Upper lobe of left lung (tissue), 6 donors: Measurements from ENCODE around the gene ZNF440. TPM values are rescaled to one million over a fixed set of nuclear protein-coding genes. Genes with fewer than 3 reads are reported as not detected.

Source experiments
- ATAC-seq, 2 donors: fragments of 200-7000 bp; cut with Tn5 transposase; one replicate each; pipeline ENCODE4 v1.9.1; 2022; ENCODE audit warnings: mild to moderate bottlenecking in 2 of 2, moderate library complexity in 2 of 2; ENCODE audit not compliant: low FRiP score in 2 of 2
- DNase-seq, 2 donors: peaks; one replicate each; pipeline ENCODE4 v3.0.0-alpha.2; 2019 to 2020
- H3K27ac ChIP-seq, 4 donors: fragments of 200-600 bp; sonication (generic); one replicate each; pipeline ENCODE4 v1.5.1; 2016 to 2019
- H3K27me3 ChIP-seq, 4 donors: fragments of 200-600 bp; sonication (generic); one replicate each; pipeline ENCODE4 v1.5.1; 2017 to 2019
- H3K36me3 ChIP-seq, 4 donors: fragments of 200-600 bp; sonication (generic); one replicate each; pipeline ENCODE4 v1.5.1; 2016 to 2019
- H3K4me1 ChIP-seq, 4 donors: fragments of 200-600 bp; sonication (generic); one replicate each; pipeline ENCODE4 v1.5.1; 2018 to 2019
- H3K4me3 ChIP-seq, 4 donors: fragments of 200-600 bp; sonication (generic); one replicate each; pipeline ENCODE4 v1.5.1; 2017 to 2019; ENCODE audit warnings: mild to moderate bottlenecking in 2 of 4, moderate library complexity in 1 of 4
- H3K9me3 ChIP-seq, 4 donors: fragments of 200-600 bp; sonication (generic); one replicate each; pipeline ENCODE4 v1.5.1; 2018 to 2019
- CTCF ChIP-seq, 6 experiments: fragments of 450-650 bp in 4 of 6; fragments of 200-600 bp in 2 of 6; sonication (generic) in 2 of 6; IDR thresholded peaks; one replicate each; pipeline ENCODE4 v1.5.1; 2016 to 2019; ENCODE audit warnings: antibody characterized with exemption in 6 of 6
- EP300 ChIP-seq, 4 donors: sonication (generic); formaldehyde crosslinking; IDR thresholded peaks; one replicate each; pipeline ENCODE4 v1.5.1; 2017; ENCODE audit warnings: antibody characterized with exemption in 4 of 4, control low read depth in 2 of 4
- POLR2A ChIP-seq, 4 donors: fragments of 450-650 bp; IDR thresholded peaks; one replicate each; pipeline ENCODE4 v1.5.1; 2016 to 2017; ENCODE audit warnings: antibody characterized with exemption in 4 of 4, mild to moderate bottlenecking in 2 of 4
- POLR2AphosphoS5 ChIP-seq, 2 donors: sonication (generic); formaldehyde crosslinking; IDR thresholded peaks; one replicate each; pipeline ENCODE4 v1.5.1; 2017; ENCODE audit warnings: antibody characterized with exemption in 2 of 2
- WGBS, 2 donors: methylation state at CpG; one replicate each; pipeline ENCODE4 v1.1.5; 2017 to 2018; 5-methylcytosine and 5-hydroxymethylcytosine counted together
- total RNA-seq, 6 donors: library from RNA; depleted of rRNA in 4 of 6; stranded (reverse); fragments of >200 nt in 4 of 6; gene quantifications; one replicate each; pipeline versions ENCODE4 v1.1.0 to v1.2.1, GENCODE V29; 2016 to 2021
- donor health status: DM: no; HTN: no; CAD: no; lungs with moderate emphysema.
- donor health status: DM: no; HTN: yes; CAD: no; lungs with severe emphysema.

The ZNF440 gene
- total RNA-seq, 6 donors from 2014 or later, result 12.4 to 49.2 (median 17.0) TPM

GRCh38 chr19:11780431-11781020, 33.5 kb upstream of the ZNF440 start:
- H3K27me3 ChIP-seq, result no peaks in the 10 kb centered on the region

GRCh38 chr19:11781295-11782057, 32.6 kb upstream of the ZNF440 start:
- Histone ChIP-seq H3K27me3 (no peaks in the 10 kb centered on the region), H3K27ac (no peak overlapping the region), H3K4me3 (no peak overlapping the region), H3K4me1 (no peaks in the 10 kb centered on the region), H3K36me3 (peaks cover 20 to 58% (median 48%) of the 10 kb centered on the region in 4 donors), H3K9me3 (peaks cover 54 to 99% (median 89%) of the 10 kb centered on the region in 4 donors)
- DNase-seq, result no peak
- 94 to 97% methylated on average over 5 of the region's 5 CpGs for WGBS, 2 donors
- ATAC-seq, result no peak
- no peak for TF ChIP-seq POLR2A (IDR thresholded peaks at IDR 0.05)
- no peak for TF ChIP-seq CTCF (IDR thresholded peaks at IDR 0.05)
- TF ChIP-seq EP300 (IDR thresholded peaks at IDR 0.05), result no peak
- TF ChIP-seq POLR2AphosphoS5 (IDR thresholded peaks at IDR 0.05), result no peak

More at GRCh38 chr19:11780431-11781020, 33.5 kb upstream of the ZNF440 start:
- peaks cover 58 to 99% (median 86%) of the 10 kb centered on the region in 4 donors for H3K9me3 ChIP-seq
- TF ChIP-seq POLR2AphosphoS5 (IDR thresholded peaks at IDR 0.05) (no peak), POLR2A (IDR thresholded peaks at IDR 0.05) (no peak), EP300 (IDR thresholded peaks at IDR 0.05) (no peak), CTCF (IDR thresholded peaks at IDR 0.05) (no peak)
- H3K36me3 ChIP-seq, result peaks cover 20 to 58% (median 48%) of the 10 kb centered on the region in 4 donors
- DNase-seq, result no peak
- H3K4me3 ChIP-seq, result no peak overlapping the region
- H3K4me1 ChIP-seq, result no peaks in the 10 kb centered on the region
- no peak for ATAC-seq
- 95 to 96% methylated on average over 7 of the region's 7 CpGs for WGBS, 2 donors
- no peak overlapping the region for H3K27ac ChIP-seq

GRCh38 chr19:11783767-11784166, 30.3 kb upstream of the ZNF440 start:
- DNase-seq (no peak), ATAC-seq (no peak)
- H3K27ac ChIP-seq, result no peak overlapping the region
- peaks cover 13 to 38% (median 32%) of the 10 kb centered on the region in 4 donors for H3K36me3 ChIP-seq
- no peak for TF ChIP-seq POLR2A (IDR thresholded peaks at IDR 0.05)
- TF ChIP-seq POLR2AphosphoS5 (IDR thresholded peaks at IDR 0.05), result no peak
- TF ChIP-seq CTCF (IDR thresholded peaks at IDR 0.05), result no peak
- no peak for TF ChIP-seq EP300 (IDR thresholded peaks at IDR 0.05)
- H3K4me3 ChIP-seq, result no peak overlapping the region
- H3K27me3 ChIP-seq, result no peaks in the 10 kb centered on the region
- no peaks in the 10 kb centered on the region for H3K4me1 ChIP-seq
- peaks cover 54 to 98% (median 90%) of the 10 kb centered on the region in 4 donors for H3K9me3 ChIP-seq
- 100% methylated on average over 1 of the region's 1 CpG for WGBS, 2 donors

- no peak for DNase-seq
- Histone ChIP-seq H3K4me3 (no peak overlapping the region), H3K9me3 (peaks cover 50 to 98% (median 89%) of the 10 kb centered on the region in 4 donors), H3K36me3 (peaks cover 10 to 33% (median 26%) of the 10 kb centered on the region in 4 donors), H3K4me1 (no peaks in the 10 kb centered on the region), H3K27ac (no peak overlapping the region), H3K27me3 (no peaks in the 10 kb centered on the region)
- no peak for ATAC-seq
- WGBS, 2 donors, result 97 to 100% methylated on average over 3 of the region's 3 CpGs
- TF ChIP-seq POLR2A (IDR thresholded peaks at IDR 0.05) (no peak), CTCF (IDR thresholded peaks at IDR 0.05) (no peak), EP300 (IDR thresholded peaks at IDR 0.05) (no peak), POLR2AphosphoS5 (IDR thresholded peaks at IDR 0.05) (no peak)
Measured at GRCh38 chr19:11784356-11784755, 29.7 kb upstream of the ZNF440 start.
